Ureter (tissue), 1 donor: ENCODE data around the gene LPIN1. TPM values are rescaled to one million over a fixed set of nuclear protein-coding genes. Genes with fewer than 3 reads are reported as not detected.
"Not testable (repeated sequence)": the region's sequence is repeated elsewhere in the genome, so short reads cannot be mapped to it uniquely, and the experiment has no call there.

Source experiments
- DNase-seq: peaks from one replicate; pipeline ENCODE4 v3.0.0-alpha.2; 2020; ENCODE audit warnings: low spot score
- total RNA-seq: library from RNA; stranded (reverse); gene quantifications from one replicate; pipeline ENCODE4 v1.2.4, GENCODE V29; 2023
- donor health status: DM: yes; HTN: yes; CAD: no.

LPIN1 gene
- total RNA-seq, 1 donor from 2014 or later: 32.3 TPM

GRCh38 chr2:11744631-11745394, 1.6 kb upstream of the LPIN1 start:
- no peak for DNase-seq

GRCh38 chr2:11745613-11746375, 638 bp upstream of the LPIN1 start:
- DNase-seq: no peak

DNA sequence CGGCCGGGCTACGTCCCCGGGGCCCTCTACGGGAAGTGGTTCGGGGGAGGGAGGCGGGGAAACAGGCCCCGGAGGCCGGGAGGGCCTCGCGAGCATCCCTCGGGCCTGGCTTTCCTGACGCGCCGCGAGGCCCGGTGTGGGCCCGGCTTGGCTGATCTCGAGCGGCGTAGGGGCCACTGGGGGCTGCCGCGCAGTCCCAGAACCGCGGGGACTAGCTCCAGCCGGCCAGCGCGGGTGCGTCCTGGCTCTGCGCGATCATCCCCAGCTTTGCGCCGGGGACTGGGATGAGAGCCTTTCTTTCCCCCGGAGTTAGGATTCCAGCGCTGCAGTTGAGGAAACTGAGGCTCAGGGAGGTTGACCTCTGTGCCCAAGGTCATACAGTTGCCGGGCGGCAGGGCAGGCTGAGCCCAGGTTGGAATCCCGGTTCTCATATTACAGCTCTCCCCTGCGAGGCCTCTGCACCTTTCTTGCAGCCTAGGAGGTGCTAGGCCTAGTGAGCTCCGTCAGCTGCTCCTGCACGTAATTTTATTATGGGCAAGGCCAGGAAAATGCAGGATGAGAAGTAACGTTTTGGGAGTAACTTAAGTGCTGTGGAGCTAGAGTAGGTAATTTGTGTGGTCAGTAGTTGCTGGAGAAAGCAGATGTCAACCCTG, 501 bp downstream of the LPIN1 start:
- DNase-seq: no peak

GRCh38 chr2:11748018-11748860, 1.8 kb downstream of the LPIN1 start:
- no peak for DNase-seq

- DNase-seq: no peak
These were observed 2.6 kb downstream of the LPIN1 start for GRCh38 chr2:11748861-11749645.

DNA sequence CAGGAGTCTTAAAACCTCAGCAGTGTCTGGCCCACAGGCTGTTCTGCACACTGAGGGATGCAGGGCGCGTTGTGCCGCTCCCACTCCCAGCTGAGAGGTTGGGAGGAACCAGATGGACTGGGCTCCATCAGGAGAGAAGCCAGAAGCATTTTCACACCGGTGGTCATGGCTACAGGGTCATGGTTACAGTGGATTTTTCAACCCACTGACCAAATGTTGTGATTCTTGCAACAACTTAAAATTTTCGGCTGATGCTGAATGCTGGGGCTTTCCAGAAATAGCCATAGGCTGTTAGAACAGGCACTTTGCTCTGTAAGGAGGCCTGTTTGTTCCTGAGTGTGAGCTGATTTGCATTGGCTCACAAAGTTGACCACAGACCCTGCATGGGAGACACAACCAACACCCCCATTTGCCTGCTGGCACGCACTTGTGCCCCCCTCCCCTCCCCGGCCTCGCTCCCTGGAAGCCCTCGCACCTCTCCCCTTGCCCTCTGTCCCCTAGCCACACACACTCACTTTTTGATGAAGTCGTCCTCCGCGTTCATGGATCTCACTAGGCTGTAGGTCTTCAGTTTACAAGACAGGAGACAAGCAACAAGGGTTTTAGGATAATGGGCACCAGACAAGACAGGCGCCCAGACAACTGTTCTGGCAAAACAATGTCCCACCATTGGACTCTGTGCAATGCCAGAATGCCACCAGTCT, 3.4 kb downstream of the LPIN1 start:
- DNase-seq: no peak

- no peak for DNase-seq
These were observed 4.0 kb downstream of the LPIN1 start for GRCh38 chr2:11750422-11750821.

GRCh38 chr2:11750917-11751316, 4.5 kb downstream of the LPIN1 start:
- no peak for DNase-seq

- no peak for DNase-seq
These were observed 6.5 kb downstream of the LPIN1 start for GRCh38 chr2:11752906-11753305.

DNA sequence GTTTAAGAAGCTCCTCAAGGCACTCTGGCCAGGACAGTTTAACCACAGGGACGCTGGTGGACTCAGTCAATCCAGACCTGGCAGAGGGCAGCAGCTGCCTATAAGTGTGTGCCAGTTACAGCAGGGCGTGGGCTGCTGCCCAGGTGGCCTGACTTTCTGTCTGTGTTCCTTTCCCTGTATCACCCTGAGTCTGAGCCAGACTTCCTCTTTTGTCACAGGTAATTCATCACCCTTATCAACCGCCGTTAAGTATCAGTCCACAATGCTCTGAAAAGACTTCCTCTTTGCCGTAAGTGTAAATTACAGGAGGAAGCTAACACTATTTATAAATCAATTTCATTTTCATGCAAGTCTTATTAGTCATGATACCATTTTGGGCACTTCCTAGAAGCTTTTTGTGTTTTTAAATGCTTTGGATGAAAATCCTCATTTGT, 7.0 kb downstream of the LPIN1 start:
- no peak for DNase-seq

DNA sequence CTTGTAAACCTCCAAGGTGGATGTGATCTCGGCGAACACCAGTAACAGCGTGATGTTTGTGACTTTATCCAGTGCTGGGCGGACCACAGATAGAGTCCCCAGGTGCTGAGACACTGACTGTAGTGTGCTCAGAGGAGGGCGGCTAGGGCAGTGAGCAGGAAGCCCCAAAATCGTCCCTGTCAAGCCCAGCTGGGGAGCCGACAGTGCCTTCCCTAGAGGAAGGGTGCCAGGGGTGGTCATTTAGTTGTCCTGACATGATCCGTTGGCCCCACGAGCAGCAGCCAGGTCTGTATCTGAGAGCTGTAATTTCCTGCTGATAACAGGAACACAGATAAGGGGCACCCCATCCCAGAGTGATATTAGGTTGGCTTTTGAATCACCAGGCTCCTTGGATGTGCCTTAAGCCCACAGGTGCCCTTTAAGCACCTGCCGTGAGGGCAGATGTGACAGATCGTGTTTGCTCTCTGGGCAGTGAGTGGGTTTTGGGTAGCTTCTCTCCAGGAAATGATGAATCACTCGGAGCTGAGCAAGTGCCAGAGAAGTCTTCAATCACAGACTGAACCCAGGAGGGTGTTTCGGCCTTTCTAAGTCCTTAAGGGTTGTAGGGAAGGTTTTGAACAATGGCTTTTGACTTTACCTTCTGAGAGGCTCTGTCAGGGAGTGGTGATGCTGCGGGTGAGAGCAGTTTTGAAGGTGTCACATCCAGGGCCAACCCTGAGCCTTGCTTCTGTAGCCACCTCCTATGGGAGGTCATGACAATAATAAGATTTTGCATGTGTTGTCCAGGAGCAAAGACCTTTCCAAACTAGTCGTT, 7.7 kb downstream of the LPIN1 start:
- no peak for DNase-seq

DNA sequence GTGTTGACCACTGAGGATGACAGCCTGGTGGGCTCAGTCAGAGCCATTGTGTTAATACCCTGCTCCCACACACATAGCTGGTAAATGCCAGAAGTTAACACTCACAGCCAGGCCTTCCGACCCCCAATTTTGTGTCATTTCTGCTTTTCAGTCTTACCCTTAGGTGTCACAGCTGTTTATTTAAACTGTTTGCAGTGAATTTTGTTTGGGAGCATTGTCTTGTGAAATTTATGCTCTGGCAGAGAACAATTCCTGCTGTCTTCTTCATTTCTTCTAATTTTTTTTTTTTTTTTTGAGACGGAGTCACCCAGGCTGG, 8.2 kb downstream of the LPIN1 start:
- DNase-seq: no peak

DNA sequence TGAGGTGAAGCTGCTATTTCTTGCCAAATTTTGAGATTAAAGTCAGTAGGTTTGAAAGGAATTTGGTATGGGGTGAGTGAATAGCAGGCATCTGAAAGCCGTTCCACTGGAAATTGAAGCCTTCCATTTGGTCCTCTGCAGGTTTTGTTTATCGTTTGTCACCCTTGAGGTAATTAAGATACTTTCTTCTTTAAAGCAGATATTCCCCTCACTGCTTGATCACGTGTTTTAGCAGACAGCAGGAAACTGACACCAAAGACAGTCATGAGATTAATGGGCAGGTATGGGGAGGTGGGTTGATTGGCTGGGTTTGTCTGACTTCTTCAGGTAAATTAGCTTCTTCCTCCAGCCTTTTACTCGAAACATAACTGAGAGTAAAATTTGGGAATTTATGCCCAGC, 10.7 kb downstream of the LPIN1 start:
- DNase-seq: no peak

- DNase-seq: no peak
These were observed 11.8 kb downstream of the LPIN1 start for GRCh38 chr2:11758187-11758586.

GRCh38 chr2:11758647-11759046, 12.2 kb downstream of the LPIN1 start:
- no peak for DNase-seq

DNA sequence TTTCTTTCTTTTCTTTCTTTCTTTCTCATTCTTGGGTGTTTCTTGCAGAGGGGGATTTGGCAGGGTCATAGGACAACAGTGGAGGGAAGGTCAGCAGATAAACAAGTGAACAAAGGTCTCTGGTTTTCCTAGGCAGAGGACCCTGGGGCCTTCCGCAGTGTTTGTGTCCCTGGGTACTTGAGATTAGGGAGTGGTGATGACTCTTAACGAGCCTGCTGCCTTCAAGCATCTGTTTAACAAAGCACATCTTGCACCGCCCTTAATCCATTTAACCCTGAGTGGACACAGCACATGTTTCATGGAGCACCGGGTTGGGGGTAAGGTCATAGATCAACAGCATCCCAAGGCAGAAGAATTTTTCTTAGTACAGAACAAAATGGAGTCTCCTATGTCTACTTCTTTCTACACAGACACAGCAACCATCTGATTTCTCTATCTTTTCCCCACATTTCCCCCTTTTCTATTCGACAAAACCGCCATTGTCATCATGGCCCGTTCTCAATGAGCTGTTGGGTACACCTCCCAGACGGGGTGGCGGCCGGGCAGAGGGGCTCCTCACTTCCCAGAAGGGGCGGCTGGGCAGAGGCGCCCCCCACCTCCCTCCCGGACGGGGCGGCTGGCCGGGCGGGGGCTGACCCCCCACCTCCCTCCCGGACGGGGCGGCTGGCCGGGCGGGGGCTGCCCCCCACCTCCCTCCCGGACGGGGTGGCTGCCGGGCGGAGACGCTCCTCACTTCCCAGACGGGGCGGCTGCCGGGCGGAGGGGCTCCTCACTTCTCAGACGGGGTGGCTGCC, 12.9 kb downstream of the LPIN1 start:
- not testable (repeated sequence) for DNase-seq

- no peak for DNase-seq
These were observed 14.8 kb downstream of the LPIN1 start for GRCh38 chr2:11761259-11761658.

GRCh38 chr2:11762031-11762430, 15.6 kb downstream of the LPIN1 start:
- no peak for DNase-seq
